Hypothalamus (tissue), 51 donors: Measurements from ENCODE around the gene FBXL22.
A peak's percentile ranks its signal among the peaks of the same experiment; 100 is the strongest.

Source experiments
- DNase-seq, 51 donors: peaks; one replicate each; lab custom pipeline; 2025; lab: John Stamatoyannopoulos, UW

The FBXL22 gene

DNA sequence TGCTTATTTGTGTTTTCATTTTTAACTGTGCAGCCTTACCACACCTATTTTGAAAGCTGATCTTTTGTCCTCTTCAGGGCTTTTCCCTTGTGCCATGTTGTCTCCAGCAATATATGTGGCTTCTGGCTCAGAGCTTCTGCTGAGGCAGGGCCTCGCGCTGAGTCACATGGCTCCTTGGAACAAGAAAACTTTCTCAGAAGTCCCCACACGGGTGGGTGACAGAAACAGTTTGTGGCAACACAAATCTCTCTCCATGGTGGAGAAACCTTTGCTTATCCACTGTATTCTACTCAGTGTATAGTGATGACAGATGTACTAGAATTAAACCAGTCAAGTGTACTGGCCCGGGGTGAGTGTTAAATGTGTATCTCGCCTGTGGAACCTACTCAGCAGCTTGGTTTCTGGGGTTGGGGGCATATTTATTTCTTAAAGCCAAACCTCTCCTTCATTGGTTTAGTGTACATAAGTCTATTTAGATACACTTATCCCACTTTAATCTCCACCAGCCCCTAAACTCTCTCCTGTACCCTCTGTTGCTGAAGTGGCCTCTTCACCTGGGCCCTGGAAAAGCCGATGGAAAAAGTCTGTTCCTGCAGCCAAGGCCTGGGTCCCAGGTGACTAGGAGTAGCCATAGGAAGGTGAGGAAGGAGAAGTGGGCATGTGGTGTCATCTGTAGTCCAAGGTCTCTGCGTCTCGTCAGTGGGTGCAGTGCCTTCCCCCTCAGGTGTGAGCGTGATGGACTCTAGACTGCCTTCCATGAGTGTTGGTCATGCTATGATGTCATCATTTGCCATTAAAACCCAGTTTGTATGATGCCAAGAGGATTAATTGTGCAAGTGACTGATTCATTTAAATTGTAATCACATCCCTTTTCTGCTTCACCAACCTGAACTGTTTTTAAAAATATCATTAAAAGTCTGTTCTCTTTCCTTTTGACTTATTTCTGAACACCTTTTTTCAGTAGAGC is 3.2 kb upstream of the FBXL22 start:
- DNase-seq, result no peak

- peak in 5 of 51 donors; percentile 18 to 33 (median 25) for DNase-seq
These were observed 2.1 kb upstream of the FBXL22 start for GRCh38 chr15:63595065-63595464.

- no peak for DNase-seq
These were observed 1.5 kb upstream of the FBXL22 start for GRCh38 chr15:63595688-63596087.

- no peak for DNase-seq
These were observed 530 bp upstream of the FBXL22 start for GRCh38 chr15:63596676-63597037.

- DNase-seq, result no peak
These were observed 634 bp downstream of the FBXL22 start for GRCh38 chr15:63597821-63598220.

DNA sequence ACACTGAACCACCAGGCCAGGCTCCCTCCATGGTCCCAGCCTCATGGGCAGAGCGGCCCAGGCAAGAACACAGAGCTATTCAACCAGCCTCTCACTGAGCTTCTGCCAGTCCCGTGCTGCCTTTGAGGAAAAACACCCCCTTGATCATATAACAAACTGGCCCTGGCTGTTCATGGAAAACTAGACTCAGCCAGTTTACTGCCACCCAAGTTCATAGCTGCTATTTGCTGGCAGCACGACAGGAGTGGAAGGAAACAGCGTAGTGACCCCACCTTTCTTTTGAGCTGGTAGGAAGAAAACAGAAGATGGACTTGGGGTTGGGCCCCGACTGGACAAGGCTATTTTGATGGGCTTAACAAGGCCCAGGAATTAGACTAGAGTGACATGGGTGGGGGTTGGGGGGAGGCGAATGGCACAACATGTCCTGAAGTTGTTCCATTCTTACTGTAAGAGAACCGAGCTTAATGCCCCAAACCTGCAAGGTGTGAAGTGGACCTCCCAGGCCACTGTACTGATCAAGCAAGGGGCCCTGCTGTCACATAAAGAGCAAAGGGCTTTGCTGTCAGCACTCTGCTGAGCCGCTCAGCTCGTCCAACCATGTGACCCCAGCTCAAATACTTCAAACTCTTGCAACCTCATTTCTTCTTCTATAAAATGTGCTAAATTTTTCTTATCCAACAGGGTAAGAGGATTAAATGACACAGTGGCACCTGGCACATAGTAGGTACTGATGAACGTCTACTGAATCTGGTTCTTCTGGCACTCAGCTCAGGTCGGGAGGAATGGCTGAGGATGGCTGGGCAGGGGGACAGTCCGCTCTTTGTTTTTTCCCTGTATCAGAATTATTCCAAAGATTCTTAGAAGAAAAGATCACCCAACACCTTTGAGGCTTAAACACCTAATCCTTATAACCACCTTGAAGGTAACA is 1.6 kb downstream of the FBXL22 start:
- DNase-seq, result peak in 3 of 51 donors; percentile 14 to 21 (median 20)

GRCh38 chr15:63599401-63600000 is 2.3 kb downstream of the FBXL22 start:
- DNase-seq, result peak in 39 of 51 donors; percentile 22 to 80 (median 60)

DNA sequence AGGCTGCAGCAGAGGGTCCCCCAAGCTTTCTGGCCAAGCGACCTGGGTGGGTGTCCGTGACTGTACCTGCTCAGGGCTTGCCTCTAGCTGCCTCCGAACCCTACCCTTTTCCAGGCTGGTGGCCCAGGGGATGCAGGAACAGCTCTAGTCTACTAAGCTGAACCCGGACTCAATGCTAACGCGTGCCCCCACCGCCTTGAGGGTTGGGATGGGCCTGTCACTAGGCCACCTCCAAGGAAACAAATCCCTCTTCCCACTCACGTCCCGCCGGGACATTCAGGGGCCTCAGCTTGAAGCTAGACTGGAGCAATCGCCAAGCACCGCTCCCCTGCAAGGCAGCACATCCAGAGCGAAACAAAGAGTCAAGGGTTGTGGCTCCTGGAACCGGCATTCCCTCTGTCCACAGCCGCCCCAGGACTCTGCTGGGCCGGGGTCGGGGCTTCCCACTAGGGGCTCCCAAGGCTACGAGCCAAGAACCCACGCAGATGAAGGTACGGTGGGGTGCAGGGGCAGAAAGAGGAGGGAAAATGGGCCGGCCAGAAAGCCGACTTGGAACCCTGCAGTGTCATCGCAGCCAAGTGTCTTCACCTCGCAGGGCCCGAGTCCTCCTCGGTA is 2.9 kb downstream of the FBXL22 start:
- DNase-seq, result peak in 11 of 51 donors; percentile 43 to 69 (median 58)

- DNase-seq, result peak in 49 of 51 donors; percentile 39 to 91 (median 79)
These were observed 3.4 kb downstream of the FBXL22 start for GRCh38 chr15:63600616-63601025.

GRCh38 chr15:63601026-63601703 is 4.0 kb downstream of the FBXL22 start:
- peak in 11 of 51 donors; percentile 21 to 64 (median 53) for DNase-seq

DNA sequence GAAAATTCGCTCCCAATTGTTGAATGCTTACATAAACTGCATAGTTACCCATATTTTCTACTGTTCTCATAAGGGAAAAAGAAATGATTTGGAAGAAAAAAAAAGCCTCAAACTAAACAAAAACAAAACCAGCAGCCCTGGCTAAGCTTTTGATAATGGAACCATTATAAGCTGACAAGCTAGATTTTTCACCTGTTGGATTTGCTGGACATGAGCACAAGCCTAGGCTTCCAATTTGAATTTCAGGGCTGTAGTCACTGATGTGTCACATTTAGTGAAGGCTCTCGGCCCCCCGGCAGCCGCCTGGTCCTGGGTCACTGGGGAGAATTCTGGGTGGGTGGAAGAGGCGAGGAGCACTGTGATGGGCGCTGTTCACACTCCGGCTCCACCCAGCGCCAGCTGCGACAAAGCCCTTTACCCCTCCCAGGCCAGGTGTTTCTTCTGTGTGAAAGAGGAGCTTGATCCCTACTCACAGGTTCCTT is 4.6 kb downstream of the FBXL22 start:
- DNase-seq, result peak in 3 of 51 donors; percentile 12 to 45 (median 27)

- DNase-seq, result no peak
These were observed 5.4 kb downstream of the FBXL22 start for GRCh38 chr15:63602595-63602994.

- DNase-seq, result peak in 17 of 51 donors; percentile 17 to 63 (median 37)
These were observed 6.3 kb downstream of the FBXL22 start for GRCh38 chr15:63603516-63603915.

- DNase-seq, result no peak
These were observed 7.1 kb downstream of the FBXL22 start for GRCh38 chr15:63604281-63604680.

DNA sequence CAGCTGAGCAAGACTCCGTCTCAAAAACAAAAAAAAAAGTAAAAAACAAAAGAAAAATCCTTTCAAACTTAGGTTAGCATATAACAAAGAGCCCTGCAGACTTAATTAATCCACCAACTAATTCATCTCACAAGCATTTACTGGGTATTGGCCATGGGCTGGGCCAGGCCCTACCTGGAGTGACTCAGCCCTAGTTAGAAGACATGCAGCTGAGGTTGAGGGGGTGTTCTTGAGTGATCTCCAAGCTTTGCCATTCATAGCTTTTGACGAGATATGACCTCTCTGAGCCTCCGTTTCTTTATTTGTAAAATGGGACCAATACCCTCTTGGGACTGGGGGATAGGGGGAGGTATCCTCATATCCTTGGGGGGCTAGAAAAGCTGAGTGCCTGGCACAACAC is 7.8 kb downstream of the FBXL22 start:
- no peak for DNase-seq

GRCh38 chr15:63605816-63606215 is 8.6 kb downstream of the FBXL22 start:
- DNase-seq, result no peak

- no peak for DNase-seq
These were observed 9.1 kb downstream of the FBXL22 start for GRCh38 chr15:63606308-63606707.

DNA sequence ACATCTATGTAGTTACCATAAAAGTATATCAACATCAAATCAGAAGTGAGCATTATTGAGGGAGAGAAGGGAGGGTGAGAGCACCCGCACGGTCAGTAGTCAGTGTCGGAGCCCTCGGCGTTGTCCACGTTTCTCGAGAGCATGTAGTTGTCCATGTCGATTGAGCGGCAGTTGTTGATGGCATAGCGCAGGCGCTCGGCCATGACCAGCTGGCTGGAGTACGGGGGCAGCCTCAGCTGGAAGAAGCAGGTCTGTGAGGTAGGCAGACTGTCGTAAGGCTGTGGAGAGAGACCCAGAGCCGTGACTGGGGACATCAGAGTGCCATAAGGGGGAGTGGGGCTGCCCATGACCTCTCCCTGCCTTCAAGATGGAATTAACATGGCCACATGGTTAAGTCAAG is 11.8 kb downstream of the FBXL22 start:
- DNase-seq, result no peak

DNA sequence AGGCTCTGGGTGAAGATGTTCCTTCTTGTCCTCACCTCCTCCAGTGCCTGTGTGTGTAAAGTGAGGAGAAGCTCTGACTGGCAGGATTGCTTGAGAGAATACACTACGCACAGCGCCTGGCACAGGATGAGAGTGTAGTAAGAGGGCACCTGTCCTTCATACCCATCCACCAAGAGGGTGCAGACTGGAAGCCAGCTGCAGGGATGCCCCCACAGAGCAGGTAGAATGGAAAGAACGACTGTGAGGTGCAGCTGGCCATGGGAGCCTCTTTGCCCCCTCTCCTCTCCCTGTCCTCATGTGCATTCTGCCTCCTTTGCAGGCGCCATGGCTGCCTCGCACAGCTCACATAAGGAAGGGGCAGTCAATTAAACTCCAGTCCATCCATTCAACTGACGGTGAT is 12.3 kb downstream of the FBXL22 start:
- no peak for DNase-seq
